ENCODE measurements around the gene DENND1C. TPM values are rescaled to one million over a fixed set of nuclear protein-coding genes. Genes with fewer than 3 reads are reported as not detected.

Gene DENND1C
- total and polyA plus RNA-seq, 9 donors, result 0.63 to 2.3 (median 1.00) TPM

DNA sequence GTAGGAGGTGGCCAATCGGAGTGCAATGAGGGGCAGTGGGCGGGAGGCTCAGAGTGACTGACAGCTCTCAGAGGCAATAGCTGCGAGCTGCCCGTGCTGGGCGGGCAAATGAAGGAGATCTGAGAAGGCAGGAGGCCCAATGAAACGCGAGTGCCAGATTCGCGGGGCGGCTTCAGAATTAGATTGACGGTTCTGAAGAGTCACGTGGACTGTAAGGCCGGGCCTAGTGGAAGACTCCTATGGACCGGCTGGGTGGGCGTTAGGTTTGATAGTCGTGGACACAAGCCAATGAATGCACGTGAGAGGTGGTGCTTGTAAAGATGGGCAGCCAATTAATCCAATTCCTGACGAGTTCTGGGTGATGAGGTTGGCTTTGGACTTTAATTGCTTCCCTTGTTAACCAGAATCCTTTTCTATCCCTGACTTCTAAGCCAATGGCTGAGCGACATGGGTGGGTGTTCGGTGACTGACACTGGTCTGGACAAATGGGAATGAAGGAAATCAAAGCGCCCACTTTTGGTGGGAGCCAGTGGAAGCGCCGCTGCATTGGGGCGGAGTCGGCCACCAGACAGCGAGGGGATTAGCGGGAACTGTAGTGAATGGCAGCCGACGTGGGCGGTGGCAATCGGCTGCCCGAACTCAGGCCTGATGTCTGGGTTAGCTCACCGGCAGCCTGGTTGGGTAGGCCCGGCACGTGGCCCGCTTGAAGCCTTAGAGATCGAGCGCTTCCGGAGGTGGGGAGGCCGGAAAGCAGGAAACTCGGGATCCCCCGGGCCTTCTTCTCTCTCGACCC is 56.5 kb downstream of the DENND1C start:
- peak overlapping the region; percentile 12 for H3K4me3 ChIP-seq
- no peaks in the 10 kb centered on the region for H3K36me3 ChIP-seq
- WGBS, 3 donors, result 3 to 8% (median 5%) methylated on average over 43 of the region's 43 CpGs
- peaks cover 4% of the 10 kb centered on the region for H3K4me1 ChIP-seq (ENCODE audit: insufficient read depth)
- TF ChIP-seq POLR2A (IDR thresholded peaks at IDR 0.05) (no peak), EP300 (IDR thresholded peaks at IDR 0.05) (no peak)
- TF ChIP-seq, protein P1, sequence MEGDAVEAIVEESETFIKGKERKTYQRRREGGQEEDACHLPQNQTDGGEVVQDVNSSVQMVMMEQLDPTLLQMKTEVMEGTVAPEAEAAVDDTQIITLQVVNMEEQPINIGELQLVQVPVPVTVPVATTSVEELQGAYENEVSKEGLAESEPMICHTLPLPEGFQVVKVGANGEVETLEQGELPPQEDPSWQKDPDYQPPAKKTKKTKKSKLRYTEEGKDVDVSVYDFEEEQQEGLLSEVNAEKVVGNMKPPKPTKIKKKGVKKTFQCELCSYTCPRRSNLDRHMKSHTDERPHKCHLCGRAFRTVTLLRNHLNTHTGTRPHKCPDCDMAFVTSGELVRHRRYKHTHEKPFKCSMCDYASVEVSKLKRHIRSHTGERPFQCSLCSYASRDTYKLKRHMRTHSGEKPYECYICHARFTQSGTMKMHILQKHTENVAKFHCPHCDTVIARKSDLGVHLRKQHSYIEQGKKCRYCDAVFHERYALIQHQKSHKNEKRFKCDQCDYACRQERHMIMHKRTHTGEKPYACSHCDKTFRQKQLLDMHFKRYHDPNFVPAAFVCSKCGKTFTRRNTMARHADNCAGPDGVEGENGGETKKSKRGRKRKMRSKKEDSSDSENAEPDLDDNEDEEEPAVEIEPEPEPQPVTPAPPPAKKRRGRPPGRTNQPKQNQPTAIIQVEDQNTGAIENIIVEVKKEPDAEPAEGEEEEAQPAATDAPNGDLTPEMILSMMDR (IDR thresholded peaks at IDR 0.05), result no peak
- DNase-seq, result peak; percentile 99 to 100 (median 100)
- H3K9me3 ChIP-seq, result no peaks in the 10 kb centered on the region
- intact Hi-C loops (cut with DNase I), result loop anchor here in 1 of 4 donors (5.0 to 10.0 kb wide), 2 partner anchors 50 to 867 kb away; partner anchors contain the start of genes ALKBH7, INSR and PSPN
- H3K27me3 ChIP-seq, result no peaks in the 10 kb centered on the region
- peak overlapping the region; percentile 40 to 89 for H3K27ac ChIP-seq

DNA sequence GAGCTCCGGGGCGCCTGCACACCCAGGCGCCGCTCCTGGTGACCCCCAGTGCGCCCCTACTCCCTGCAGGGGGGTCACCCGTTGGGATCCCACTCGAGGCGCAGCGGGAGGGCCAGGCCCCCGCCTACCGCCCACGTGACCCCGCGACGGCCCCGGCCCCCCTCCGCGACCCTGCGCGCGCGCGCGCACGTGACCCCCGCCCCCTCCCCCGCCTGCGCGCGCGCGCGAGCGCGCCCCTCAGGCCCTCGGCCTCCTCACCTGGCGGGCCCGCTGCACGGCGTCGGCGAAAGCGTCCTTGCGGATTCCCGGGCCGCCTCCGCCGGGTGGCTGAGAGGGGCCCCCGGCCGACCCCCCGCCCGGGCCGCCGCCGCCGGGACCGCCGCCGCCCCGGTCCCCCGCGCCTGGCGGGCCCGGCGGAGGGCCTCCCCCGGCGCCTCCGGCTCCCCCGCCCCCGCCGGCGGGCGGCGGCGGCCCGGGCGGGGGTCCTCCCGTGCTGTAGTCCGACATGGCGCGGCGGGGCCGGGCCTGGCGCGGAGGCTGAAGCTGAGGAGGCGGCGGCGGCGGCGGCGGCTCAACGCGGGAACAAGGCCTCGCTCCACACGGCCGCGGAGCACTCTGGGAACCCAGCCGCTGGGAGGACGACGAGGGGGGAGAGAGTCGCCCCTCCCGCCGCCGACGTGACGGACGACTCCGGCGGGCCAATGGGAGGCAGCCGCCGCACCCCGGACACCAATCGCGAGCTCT is 57.2 kb downstream of the DENND1C start, which contains the start of gene KHSRP:
Gene KHSRP, minus strand, starts transcription at position 617 of the 744 bp plus-strand sequence. Its CDS starts 110 bp downstream, at position 507.
- peak within 1 kb of the TSS; percentile 80 to 89 for H3K27ac ChIP-seq
- no peaks in the 10 kb centered on the region for H3K36me3 ChIP-seq
- peak within 1 kb of the TSS; percentile 81 for H3K4me3 ChIP-seq
- H3K9me3 ChIP-seq, result no peaks in the 10 kb centered on the region
- TF ChIP-seq POLR2A (IDR thresholded peaks at IDR 0.05), result peak; percentile 70
- TF ChIP-seq EP300 (IDR thresholded peaks at IDR 0.05), result no peak
- TF ChIP-seq, protein P1 (IDR thresholded peaks at IDR 0.05), result no peak
- intact Hi-C loops (cut with DNase I), result loop anchor here in 1 of 4 donors (5.0 to 10.0 kb wide), 2 partner anchors 50 to 868 kb away; partner anchors contain the start of genes ALKBH7, INSR and PSPN
- WGBS, 3 donors, result 1% methylated on average over 21 to 109 of the region's 114 CpGs
- peak; percentile 23 to 68 (median 58) for DNase-seq
- peaks cover 4% of the 10 kb centered on the region for H3K4me1 ChIP-seq (ENCODE audit: insufficient read depth)
- H3K27me3 ChIP-seq, result no peaks in the 10 kb centered on the region

DNA sequence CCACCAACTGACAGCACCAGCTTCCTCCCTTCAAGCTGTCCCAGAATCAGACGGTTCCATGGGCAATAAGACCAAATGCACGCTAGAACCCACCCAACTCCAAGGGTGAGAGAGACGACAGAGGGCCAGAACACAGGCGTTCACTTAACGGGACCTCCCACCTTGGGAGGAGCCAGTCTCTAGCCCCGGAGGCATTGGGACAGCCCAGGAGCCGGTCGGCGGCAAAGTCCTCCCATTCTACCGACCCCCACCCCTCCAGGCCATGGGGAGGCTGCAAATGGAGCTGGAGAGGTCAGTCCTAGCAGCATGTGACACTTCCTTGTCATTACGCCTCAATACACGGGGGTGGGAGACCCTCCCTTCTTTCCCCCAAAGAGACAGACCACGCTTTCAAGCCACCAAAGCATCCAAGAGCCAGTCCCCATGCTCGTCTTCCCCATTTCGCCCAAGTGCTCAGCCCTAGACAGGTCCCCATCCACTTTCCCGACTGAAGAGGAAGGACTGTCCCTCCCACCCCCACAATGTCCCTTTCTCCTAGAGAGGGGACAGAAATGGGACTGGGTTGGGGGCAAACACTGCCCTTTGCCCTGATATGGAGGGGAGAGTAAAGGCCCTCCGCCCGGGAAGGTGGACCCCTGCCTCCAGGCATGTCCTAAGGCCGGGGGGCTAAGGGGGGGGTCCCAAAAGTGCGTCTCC is 57.9 kb downstream of the DENND1C start:
- H3K27me3 ChIP-seq, result no peaks in the 10 kb centered on the region
- peak overlapping the region; percentile 24 to 80 for H3K27ac ChIP-seq
- H3K4me1 ChIP-seq (ENCODE audit: insufficient read depth), result peaks cover 4% of the 10 kb centered on the region
- 1% methylated on average over 20 of the region's 20 CpGs for WGBS, 3 donors
- H3K36me3 ChIP-seq, result no peaks in the 10 kb centered on the region
- no peaks in the 10 kb centered on the region for H3K9me3 ChIP-seq
- DNase-seq, result peak in 3 of 5 donors; percentile 26 to 52 (median 38)
- intact Hi-C loops (cut with DNase I), result loop anchor here in 1 of 4 donors (5.0 to 10.0 kb wide), 2 partner anchors 49 to 869 kb away; partner anchors contain the start of genes ALKBH7, INSR and PSPN
- TF ChIP-seq EP300 (IDR thresholded peaks at IDR 0.05), result no peak
- no peak for TF ChIP-seq POLR2A (IDR thresholded peaks at IDR 0.05)
- TF ChIP-seq, protein P1 (IDR thresholded peaks at IDR 0.05), result no peak
- H3K4me3 ChIP-seq, result peak overlapping the region; percentile 81

All from ovary (tissue), 9 donors.